Measurements from ENCODE around the gene ASB6.

- TF ChIP-seq CTCF (IDR thresholded peaks at IDR 0.05) (no peak), POLR2A (IDR thresholded peaks at IDR 0.05) (no peak)
These were observed 33.1 kb downstream of the ASB6 start for GRCh38 chr9:129608561-129609481.

Measured in body of pancreas (tissue), 4 donors.